Choroid plexus epithelial cell (primary cell): Measurements from ENCODE around the gene SRGAP3.

ENCODE experiments used
- DNase-seq: peaks from one replicate; pipeline ENCODE4 v3.0.0-alpha.2; 2010; ENCODE audit warnings: low read depth
- H3K4me3 ChIP-seq: 2 replicates; pipeline ENCODE4 v1.5.1; 2011; ENCODE audit warnings: low read depth, mild to moderate bottlenecking, control low read depth, low read length, moderate library complexity
- TF ChIP-seq, protein P1 (sequence below): conservative IDR thresholded peaks from 2 replicates; pipeline ENCODE4 v1.5.1; 2011; ENCODE audit warnings: low read depth, mild to moderate bottlenecking, control low read depth, inconsistent platforms, low read length, moderate library complexity

Gene SRGAP3

DNA sequence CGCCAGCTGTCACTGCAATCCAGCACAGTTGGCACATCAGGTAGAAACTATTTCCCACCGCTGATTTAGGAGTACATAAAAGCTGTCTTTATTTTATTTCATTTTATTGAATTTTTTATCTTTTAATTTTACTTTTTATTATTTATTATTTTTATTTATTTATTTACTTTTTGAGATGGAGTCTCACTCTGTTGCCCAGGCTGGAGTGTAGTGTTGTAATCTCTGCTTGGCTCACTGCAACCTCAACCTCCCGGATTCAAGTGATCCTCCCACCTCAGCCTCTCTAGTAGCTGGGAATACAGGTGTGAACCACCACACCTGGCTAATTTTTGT is 31.0 kb downstream of the SRGAP3 start:
- H3K4me3 ChIP-seq: no peak overlapping the region
- TF ChIP-seq, protein P1, sequence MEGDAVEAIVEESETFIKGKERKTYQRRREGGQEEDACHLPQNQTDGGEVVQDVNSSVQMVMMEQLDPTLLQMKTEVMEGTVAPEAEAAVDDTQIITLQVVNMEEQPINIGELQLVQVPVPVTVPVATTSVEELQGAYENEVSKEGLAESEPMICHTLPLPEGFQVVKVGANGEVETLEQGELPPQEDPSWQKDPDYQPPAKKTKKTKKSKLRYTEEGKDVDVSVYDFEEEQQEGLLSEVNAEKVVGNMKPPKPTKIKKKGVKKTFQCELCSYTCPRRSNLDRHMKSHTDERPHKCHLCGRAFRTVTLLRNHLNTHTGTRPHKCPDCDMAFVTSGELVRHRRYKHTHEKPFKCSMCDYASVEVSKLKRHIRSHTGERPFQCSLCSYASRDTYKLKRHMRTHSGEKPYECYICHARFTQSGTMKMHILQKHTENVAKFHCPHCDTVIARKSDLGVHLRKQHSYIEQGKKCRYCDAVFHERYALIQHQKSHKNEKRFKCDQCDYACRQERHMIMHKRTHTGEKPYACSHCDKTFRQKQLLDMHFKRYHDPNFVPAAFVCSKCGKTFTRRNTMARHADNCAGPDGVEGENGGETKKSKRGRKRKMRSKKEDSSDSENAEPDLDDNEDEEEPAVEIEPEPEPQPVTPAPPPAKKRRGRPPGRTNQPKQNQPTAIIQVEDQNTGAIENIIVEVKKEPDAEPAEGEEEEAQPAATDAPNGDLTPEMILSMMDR: no peak
- no peak for DNase-seq

DNA sequence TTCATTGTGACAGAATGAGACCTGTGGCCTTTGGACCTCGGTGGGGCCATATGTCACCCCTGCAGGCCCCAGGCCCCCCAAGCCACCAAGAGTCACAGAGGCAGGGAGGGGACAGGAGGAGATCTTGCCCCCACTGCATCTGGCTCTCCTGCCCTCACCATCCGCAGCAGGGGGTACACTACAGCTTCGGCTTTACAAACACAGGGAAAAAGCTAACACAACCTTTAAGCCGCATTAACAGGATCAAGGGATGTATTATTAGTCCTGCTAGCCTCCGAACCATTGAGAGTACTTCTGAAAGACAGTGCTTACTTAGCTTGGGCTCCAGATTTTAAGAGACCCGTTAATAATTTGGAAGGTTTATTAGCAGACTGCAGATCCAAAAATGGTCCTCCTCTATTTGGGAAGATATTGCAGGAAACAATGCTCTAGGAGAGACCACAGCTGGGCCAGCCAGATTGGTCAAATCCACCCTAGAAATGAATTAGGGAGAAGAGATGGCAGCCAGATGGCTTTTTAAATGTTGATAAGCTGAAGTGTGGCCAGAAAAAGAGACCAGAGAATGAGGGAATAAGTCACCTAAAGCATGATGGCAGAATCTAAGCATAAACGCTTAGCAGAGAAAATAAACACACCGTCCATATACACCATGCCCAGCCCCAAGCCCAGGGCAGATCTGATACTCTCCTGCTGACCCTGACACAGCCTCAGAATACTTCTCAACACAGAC is 31.5 kb downstream of the SRGAP3 start:
- no peak overlapping the region for H3K4me3 ChIP-seq
- no peak for DNase-seq
- TF ChIP-seq, protein P1: no peak

DNA sequence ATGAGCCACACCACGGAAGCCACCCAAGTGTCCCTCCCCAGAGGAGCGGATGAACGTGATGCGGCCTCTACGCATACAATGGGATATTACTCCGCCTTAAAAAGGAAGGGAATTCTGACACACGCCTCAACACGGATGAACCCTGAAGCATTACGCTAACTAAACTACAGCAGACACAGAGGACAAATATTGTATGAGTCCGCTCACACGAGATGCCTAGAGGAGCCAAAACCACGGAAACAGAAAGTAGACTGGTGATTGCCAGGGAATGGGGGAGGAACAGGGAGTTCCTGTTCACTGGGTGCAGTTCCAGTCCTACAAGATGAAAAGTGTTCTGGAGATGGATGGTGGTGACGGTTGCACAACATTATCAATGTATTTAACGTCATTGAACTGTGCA is 32.7 kb downstream of the SRGAP3 start:
- DNase-seq: no peak
- TF ChIP-seq, protein P1: no peak
- H3K4me3 ChIP-seq: no peak overlapping the region

DNA sequence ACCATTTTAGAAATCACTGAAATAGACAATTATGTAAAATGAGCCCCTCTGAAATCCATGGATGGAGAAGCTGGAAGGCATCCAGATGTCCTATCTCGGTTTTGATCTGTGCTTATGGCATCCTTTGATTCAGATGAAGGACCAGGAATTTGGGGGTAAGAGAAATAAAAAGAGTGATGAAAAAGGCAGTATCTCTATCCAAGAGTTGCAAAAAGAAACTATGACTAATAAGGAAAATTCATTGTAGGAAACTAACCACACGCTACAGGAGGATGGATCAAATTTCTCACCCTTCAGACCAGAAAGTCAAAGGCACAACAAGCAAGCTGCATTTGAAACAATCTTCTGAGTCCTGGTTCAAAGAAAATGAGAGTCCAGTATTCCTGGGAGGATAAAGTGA is 34.8 kb downstream of the SRGAP3 start:
- DNase-seq: peak; percentile 79
- no peak overlapping the region for H3K4me3 ChIP-seq
- TF ChIP-seq, protein P1: no peak

DNA sequence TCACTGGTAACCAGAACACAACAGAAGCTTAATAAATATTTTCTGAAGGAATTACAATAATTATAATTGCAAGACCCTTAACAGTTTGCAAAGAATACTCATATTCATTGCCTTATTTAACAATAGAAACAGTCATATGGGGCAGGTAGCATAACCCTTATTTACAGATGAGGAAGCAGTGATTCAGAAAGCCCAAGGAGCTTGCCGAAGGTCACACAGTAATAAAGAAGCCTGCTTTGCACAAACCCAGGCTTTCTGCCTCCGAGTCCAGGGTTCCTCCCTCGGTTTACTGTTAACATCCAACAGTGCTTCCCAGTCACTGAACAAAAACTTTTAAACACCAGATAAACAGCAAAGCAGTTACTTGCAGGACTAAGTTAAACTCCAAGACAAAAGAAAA is 35.3 kb downstream of the SRGAP3 start:
- TF ChIP-seq, protein P1: no peak

DNA sequence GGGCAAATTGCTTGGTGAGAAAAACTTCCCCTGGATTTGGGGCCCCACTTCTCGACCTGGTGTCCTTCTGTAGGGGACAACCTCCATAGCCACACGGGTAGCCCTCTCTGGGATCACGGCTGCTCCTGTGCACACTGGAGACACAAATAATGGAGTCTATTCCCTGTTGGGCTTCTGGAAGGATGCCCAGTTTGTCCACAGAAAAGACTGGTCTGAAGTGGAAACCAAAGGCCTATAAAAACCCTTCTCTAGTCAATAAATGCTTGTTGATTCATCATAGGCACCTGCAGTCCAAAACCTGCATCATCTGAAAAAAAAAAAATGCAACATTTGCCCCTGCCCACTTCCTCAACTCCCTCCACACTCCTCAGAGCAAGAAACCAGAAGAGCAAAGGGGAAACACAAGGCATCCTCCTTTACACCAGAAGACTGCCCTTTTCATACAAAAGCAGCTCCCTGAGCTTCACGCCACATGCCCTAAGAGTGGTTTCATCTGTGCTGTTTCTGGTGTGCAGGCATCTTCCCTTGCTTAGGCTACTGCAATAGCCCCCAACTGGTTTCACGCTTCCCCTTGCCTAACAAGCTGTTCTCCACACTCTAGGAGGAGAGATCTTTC is 36.3 kb downstream of the SRGAP3 start:
- DNase-seq: no peak
- H3K4me3 ChIP-seq: no peak overlapping the region
- TF ChIP-seq, protein P1: no peak

More for the DNA sequence above, 35.3 kb downstream of the SRGAP3 start:
- DNase-seq: no peak
- H3K4me3 ChIP-seq: no peak overlapping the region
